GM08714 (cell line): ENCODE measurements around the gene POU2AF1.

ENCODE experiments used
- H3K4me3 ChIP-seq: fragments of 200-500 bp; sonication (Bioruptor generic); 2 replicates; pipeline ENCODE4 v1.5.1; 2014; ENCODE audit warnings: mild to moderate bottlenecking, low read length, inconsistent platforms
- ZNF274 ChIP-seq: IDR thresholded peaks from 2 replicates; pipeline ENCODE4 v1.6.1; 2012; ENCODE audit warnings: mild to moderate bottlenecking, low read depth, low read length

Gene POU2AF1

GRCh38 chr11:111357150-111358037 lies 21.7 kb downstream of the POU2AF1 start:
- no peak overlapping the region for H3K4me3 ChIP-seq
- TF ChIP-seq ZNF274 = no peak

GRCh38 chr11:111356660-111357048 lies 22.4 kb downstream of the POU2AF1 start:
- no peak for TF ChIP-seq ZNF274
- no peak overlapping the region for H3K4me3 ChIP-seq

GRCh38 chr11:111355956-111356659 lies 23.0 kb downstream of the POU2AF1 start:
- H3K4me3 ChIP-seq = no peak overlapping the region
- no peak for TF ChIP-seq ZNF274

- no peak overlapping the region for H3K4me3 ChIP-seq
- TF ChIP-seq ZNF274 = no peak
These were observed 24.0 kb downstream of the POU2AF1 start for GRCh38 chr11:111355101-111355500.

GRCh38 chr11:111354601-111354891 lies 24.5 kb downstream of the POU2AF1 start:
- no peak for TF ChIP-seq ZNF274
- no peak overlapping the region for H3K4me3 ChIP-seq

- no peak overlapping the region for H3K4me3 ChIP-seq
- TF ChIP-seq ZNF274 = no peak
These were observed 25.1 kb downstream of the POU2AF1 start for GRCh38 chr11:111353776-111354600.

GRCh38 chr11:111352935-111353710 lies 26.0 kb downstream of the POU2AF1 start:
- no peak for TF ChIP-seq ZNF274
- no peak overlapping the region for H3K4me3 ChIP-seq

- no peak for TF ChIP-seq ZNF274
These were observed 26.8 kb downstream of the POU2AF1 start for GRCh38 chr11:111352231-111352746.

GRCh38 chr11:111351374-111352055 lies 27.6 kb downstream of the POU2AF1 start:
- no peak for TF ChIP-seq ZNF274

More at GRCh38 chr11:111352231-111352746, 26.8 kb downstream of the POU2AF1 start:
- no peak overlapping the region for H3K4me3 ChIP-seq

GRCh38 chr11:111350811-111351210 lies 28.3 kb downstream of the POU2AF1 start:
- TF ChIP-seq ZNF274 = no peak
- no peak overlapping the region for H3K4me3 ChIP-seq

More at GRCh38 chr11:111351374-111352055, 27.6 kb downstream of the POU2AF1 start:
- H3K4me3 ChIP-seq = no peak overlapping the region

- no peak for TF ChIP-seq ZNF274
- H3K4me3 ChIP-seq = no peak overlapping the region
These were observed 29.8 kb downstream of the POU2AF1 start for GRCh38 chr11:111349191-111349695.

- no peak overlapping the region for H3K4me3 ChIP-seq
- no peak for TF ChIP-seq ZNF274
These were observed 30.9 kb downstream of the POU2AF1 start for GRCh38 chr11:111348147-111348546.

GRCh38 chr11:111347723-111348115 lies 31.4 kb downstream of the POU2AF1 start:
- TF ChIP-seq ZNF274 = no peak
- H3K4me3 ChIP-seq = no peak overlapping the region
